ENCODE data around the gene GBX1. TPM values are rescaled to one million over a fixed set of nuclear protein-coding genes. Genes with fewer than 3 reads are reported as not detected.

Gene GBX1
- total RNA-seq, 1 donor from 2014 or later = not detected

DNA sequence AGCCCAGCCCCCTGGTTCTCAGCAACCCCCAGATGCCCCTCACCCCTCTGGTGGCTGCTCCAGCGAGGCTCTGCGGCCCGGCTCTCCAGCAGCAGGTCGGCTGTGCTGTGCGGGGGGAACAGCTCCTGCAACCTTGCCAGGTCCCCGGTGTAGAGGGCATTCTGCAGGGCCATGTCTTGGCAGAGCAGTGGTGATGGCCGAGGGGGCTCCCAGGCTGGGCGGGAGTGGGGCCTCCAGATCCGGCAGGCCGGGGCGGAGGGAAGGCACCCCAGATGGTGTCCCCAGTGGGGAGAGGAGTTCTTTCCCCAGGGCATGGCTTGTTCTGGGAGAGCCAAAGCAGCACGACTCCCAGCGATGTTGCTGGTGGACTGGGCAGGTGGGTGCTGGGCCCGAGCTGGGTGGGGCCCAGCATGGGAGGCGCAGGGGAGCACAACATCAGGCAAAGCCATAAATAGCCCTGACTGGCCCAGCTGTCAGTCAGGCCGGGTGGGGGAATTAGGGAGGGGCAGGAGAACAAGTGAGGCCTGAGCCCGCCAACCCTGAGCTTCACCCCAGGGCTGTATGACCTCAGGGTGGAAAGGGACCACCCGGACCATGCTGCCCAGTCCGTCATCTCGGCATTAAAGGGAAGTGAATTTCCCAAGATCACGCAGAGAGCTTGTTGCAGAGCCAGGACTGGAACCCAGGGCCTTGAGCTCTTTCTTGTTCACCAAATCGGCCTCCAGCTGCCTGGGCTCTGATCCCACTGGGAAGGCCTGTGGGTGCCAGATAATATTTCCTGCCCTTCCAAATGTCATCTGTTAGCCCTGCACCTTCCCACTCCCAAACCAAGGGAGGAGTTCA lies 20.1 kb upstream of the GBX1 start:
- H3K4me3 ChIP-seq (ENCODE audit: low read depth, low read length) = no peak overlapping the region
- TF ChIP-seq, protein P1, sequence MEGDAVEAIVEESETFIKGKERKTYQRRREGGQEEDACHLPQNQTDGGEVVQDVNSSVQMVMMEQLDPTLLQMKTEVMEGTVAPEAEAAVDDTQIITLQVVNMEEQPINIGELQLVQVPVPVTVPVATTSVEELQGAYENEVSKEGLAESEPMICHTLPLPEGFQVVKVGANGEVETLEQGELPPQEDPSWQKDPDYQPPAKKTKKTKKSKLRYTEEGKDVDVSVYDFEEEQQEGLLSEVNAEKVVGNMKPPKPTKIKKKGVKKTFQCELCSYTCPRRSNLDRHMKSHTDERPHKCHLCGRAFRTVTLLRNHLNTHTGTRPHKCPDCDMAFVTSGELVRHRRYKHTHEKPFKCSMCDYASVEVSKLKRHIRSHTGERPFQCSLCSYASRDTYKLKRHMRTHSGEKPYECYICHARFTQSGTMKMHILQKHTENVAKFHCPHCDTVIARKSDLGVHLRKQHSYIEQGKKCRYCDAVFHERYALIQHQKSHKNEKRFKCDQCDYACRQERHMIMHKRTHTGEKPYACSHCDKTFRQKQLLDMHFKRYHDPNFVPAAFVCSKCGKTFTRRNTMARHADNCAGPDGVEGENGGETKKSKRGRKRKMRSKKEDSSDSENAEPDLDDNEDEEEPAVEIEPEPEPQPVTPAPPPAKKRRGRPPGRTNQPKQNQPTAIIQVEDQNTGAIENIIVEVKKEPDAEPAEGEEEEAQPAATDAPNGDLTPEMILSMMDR (conservative IDR thresholded peaks at IDR 0.05; ENCODE audit: low read depth, low read length) = no peak
- DNase-seq (ENCODE audit: low read depth) = no peak

- no peak for DNase-seq (ENCODE audit: low read depth)
- H3K4me3 ChIP-seq (ENCODE audit: low read depth, low read length) = no peak within 1 kb of the TSS
- TF ChIP-seq, protein P1 (conservative IDR thresholded peaks at IDR 0.05; ENCODE audit: low read depth, low read length) = no peak
Measured at GRCh38 chr7:151186640-151187408, 19.3 kb upstream of the GBX1 start, which contains the start of gene ASB10. TSS of gene ASB10 (minus strand) at chr7:151187250. CDS start at chr7:151187130, 120 bp downstream.

DNA sequence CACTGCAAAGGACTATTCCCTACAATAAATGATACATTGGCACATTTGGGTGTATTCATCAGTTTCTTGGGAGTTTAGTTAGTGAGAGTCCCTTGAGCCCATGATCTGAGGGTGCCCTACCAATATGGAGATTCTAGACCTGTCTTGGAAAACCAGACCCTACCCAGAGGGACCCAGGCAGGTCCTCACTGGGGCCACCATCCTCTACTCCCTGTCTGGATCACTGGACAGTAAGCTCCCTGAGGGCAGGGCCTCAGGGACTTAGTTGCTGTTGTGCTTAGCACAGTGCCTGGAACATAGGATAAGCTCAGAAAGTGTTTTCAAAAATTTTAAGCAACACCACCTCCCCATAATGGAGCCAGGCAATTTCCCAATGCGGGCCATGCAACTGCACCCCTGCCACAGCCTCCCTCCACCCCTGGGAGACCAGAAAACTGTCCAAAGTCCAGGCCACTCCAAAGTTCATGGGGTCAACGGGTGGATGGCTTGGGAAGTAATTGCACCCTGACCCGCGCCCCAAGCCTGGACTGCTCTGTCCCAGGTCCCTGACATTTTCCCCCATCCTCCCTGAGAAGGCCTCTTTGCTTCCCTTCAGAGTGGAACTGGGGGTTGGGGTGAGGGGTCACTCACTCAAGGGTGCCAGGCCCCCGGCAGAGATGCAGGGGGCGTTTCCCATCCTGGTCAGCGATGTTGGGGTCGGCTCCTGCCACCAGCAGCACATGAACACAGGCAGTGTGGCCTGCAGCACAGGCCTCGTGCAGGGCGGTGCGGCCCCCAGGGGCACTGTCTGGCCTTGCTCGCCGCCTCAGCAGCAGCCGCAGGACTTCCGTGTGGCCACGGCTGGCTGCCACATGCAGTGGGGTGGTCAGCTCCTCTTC lies 18.5 kb upstream of the GBX1 start:
- H3K4me3 ChIP-seq (ENCODE audit: low read depth, low read length) = no peak overlapping the region
- no peak for DNase-seq (ENCODE audit: low read depth)
- TF ChIP-seq, protein P1 (conservative IDR thresholded peaks at IDR 0.05; ENCODE audit: low read depth, low read length) = no peak

DNA sequence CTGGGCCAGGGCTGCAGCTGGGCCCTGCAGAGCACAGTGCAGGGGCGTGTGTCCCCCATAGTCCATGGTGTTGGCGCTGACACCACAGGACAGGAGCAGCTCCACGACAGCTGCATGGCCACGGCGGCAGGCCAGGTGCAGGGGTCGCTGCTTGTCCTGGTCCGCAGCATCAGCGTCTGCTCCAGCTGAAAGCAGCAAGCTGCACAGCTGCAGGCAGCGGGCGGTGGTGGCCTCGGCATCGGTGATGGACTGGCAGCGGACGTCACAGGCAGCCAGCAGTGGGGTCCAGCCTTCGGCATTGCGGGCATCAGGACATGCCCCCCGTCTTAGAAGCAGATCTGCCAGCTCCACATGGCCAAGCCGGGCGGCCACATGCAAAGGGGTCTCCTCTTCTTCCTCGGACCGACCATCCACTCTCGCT lies 13.5 kb upstream of the GBX1 start:
- TF ChIP-seq, protein P1 (conservative IDR thresholded peaks at IDR 0.05; ENCODE audit: low read depth, low read length) = no peak
- H3K4me3 ChIP-seq (ENCODE audit: low read depth, low read length) = no peak overlapping the region
- no peak for DNase-seq (ENCODE audit: low read depth)

DNA sequence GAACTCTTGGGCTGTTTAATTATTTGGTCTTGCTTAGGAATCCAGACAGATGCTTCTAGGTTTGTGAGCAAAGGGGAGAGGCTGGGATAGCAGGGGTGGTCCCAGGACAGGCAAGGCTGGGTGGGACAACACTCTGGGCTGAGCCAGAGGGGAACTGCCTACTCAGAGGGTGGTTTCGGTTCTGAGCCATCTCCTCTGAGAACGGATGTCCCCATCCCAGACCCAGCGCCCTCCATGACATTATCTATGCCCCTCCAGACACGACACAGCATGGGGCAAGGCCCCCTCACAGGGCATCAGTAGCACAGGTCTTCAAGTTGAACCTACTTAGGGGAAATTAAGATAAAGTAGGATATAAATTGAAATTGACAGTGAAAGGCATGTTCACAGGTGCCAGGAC lies 12.5 kb upstream of the GBX1 start:
- no peak overlapping the region for H3K4me3 ChIP-seq (ENCODE audit: low read depth, low read length)
- TF ChIP-seq, protein P1 (conservative IDR thresholded peaks at IDR 0.05; ENCODE audit: low read depth, low read length) = no peak
- DNase-seq (ENCODE audit: low read depth) = no peak

DNA sequence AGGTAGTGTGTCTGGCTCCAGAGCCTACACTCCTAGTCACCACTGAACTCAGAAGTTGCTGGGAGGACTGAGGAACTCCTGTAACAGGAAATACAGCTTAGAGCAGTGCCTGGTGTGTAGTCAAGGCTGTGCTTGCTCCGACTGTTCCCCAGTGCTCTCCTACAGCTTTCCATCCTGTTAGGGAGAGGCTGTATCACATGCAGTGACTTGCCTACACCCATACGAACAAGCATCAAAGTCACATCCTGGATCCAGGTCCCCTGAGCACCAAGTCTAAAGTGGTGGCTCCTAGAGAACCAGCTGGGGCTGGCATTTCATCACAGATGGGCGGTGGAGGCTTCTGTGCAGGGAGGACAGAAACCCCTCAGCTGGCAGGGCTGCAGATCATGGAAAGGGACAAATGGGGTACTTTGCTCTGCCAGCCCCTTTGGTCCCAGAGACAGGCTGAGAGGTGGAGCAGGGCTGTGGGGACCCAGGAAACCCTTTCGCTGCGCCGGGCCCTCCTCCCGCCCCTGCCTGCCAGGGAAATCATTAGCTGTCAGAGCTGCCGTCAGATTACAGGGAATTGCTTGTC lies 11.9 kb upstream of the GBX1 start:
- H3K4me3 ChIP-seq (ENCODE audit: low read depth, low read length) = no peak overlapping the region
- DNase-seq (ENCODE audit: low read depth) = no peak
- TF ChIP-seq, protein P1 (conservative IDR thresholded peaks at IDR 0.05; ENCODE audit: low read depth, low read length) = no peak
